ENCODE measurements around the gene GALNT13.

The GALNT13 gene

GRCh38 chr2:153967248-153967973, 95.7 kb downstream of the GALNT13 start:
- Histone ChIP-seq H3F3A (ENCODE audit: insufficient read depth) (no peaks in the 10 kb centered on the region), H4K20me1 (ENCODE audit: low read depth, low read length) (no peaks in the 10 kb centered on the region), H3K9ac (ENCODE audit: low read length) (no peak overlapping the region), H3K79me2 (ENCODE audit: insufficient read depth, low read length) (no peaks in the 10 kb centered on the region), H3K4me2 (ENCODE audit: low read depth, low read length, poor library complexity, severe bottlenecking) (no peak overlapping the region), H3K9me2 (replicated peaks; ENCODE audit: insufficient read depth, low read length) (no peaks in the 10 kb centered on the region), H3K9me3 (ENCODE audit: insufficient read depth, low read length) (no peaks in the 10 kb centered on the region), H3K27me3 (ENCODE audit: low read length) (no peaks in the 10 kb centered on the region), H3K36me3 (ENCODE audit: low read length) (no peaks in the 10 kb centered on the region), H3K4me3 (ENCODE audit: insufficient read depth, low read length, poor library complexity, severe bottlenecking) (no peak overlapping the region), H2AFZ (ENCODE audit: low read depth, low read length, severe bottlenecking) (no peak overlapping the region), H3K27ac (ENCODE audit: low read depth, low read length) (no peak overlapping the region)
- no peak for TF ChIP-seq EZH2phosphoT487 (conservative IDR thresholded peaks at IDR 0.05; ENCODE audit: low read length)
- no peak for TF ChIP-seq CTCF (IDR thresholded peaks at IDR 0.05; ENCODE audit: insufficient read depth, low read length, poor library complexity, severe bottlenecking)

DNA sequence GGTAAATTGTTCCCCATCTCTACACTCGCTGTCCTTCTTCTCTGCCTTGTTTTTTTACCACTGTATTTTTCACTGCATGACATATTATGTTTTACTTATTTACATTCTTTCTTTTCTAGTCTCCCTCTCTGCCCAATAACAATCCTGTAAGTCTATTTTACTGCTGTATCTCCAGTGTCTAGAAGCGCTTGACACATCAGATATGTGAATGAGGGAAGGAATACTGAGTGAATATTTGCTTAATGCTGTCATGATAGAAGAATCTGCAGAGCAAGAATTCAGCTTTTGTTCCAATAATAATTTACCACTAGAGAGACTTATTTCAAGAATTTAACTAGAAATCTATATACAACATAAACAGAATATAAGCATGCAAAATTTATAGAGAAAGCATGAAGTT, 99.5 kb downstream of the GALNT13 start:
- Histone ChIP-seq H3K27me3 (ENCODE audit: low read length) (no peaks in the 10 kb centered on the region), H2AFZ (ENCODE audit: low read depth, low read length, severe bottlenecking) (no peak overlapping the region), H3K9me2 (replicated peaks; ENCODE audit: insufficient read depth, low read length) (no peaks in the 10 kb centered on the region), H3F3A (ENCODE audit: insufficient read depth) (no peaks in the 10 kb centered on the region), H3K36me3 (ENCODE audit: low read length) (no peaks in the 10 kb centered on the region), H3K79me2 (ENCODE audit: insufficient read depth, low read length) (no peaks in the 10 kb centered on the region), H3K4me3 (ENCODE audit: insufficient read depth, low read length, poor library complexity, severe bottlenecking) (no peak overlapping the region), H3K9ac (ENCODE audit: low read length) (no peak overlapping the region), H3K27ac (ENCODE audit: low read depth, low read length) (no peak overlapping the region), H3K9me3 (ENCODE audit: insufficient read depth, low read length) (no peaks in the 10 kb centered on the region), H4K20me1 (ENCODE audit: low read depth, low read length) (no peaks in the 10 kb centered on the region), H3K4me2 (ENCODE audit: low read depth, low read length, poor library complexity, severe bottlenecking) (no peak overlapping the region)
- TF ChIP-seq CTCF (IDR thresholded peaks at IDR 0.05; ENCODE audit: insufficient read depth, low read length, poor library complexity, severe bottlenecking), result no peak
- TF ChIP-seq EZH2phosphoT487 (conservative IDR thresholded peaks at IDR 0.05; ENCODE audit: low read length), result no peak

- H3F3A ChIP-seq (ENCODE audit: insufficient read depth), result no peaks in the 10 kb centered on the region
- no peaks in the 10 kb centered on the region for H3K9me2 ChIP-seq (replicated peaks; ENCODE audit: insufficient read depth, low read length)
- H3K9ac ChIP-seq (ENCODE audit: low read length), result no peak overlapping the region
- H2AFZ ChIP-seq (ENCODE audit: low read depth, low read length, severe bottlenecking), result no peak overlapping the region
- no peak overlapping the region for H3K4me2 ChIP-seq (ENCODE audit: low read depth, low read length, poor library complexity, severe bottlenecking)
- no peaks in the 10 kb centered on the region for H3K36me3 ChIP-seq (ENCODE audit: low read length)
- H3K27me3 ChIP-seq (ENCODE audit: low read length), result no peaks in the 10 kb centered on the region
- H3K79me2 ChIP-seq (ENCODE audit: insufficient read depth, low read length), result no peaks in the 10 kb centered on the region
- H3K27ac ChIP-seq (ENCODE audit: low read depth, low read length), result no peak overlapping the region
- H4K20me1 ChIP-seq (ENCODE audit: low read depth, low read length), result no peaks in the 10 kb centered on the region
- no peak overlapping the region for H3K4me3 ChIP-seq (ENCODE audit: insufficient read depth, low read length, poor library complexity, severe bottlenecking)
- TF ChIP-seq CTCF (IDR thresholded peaks at IDR 0.05; ENCODE audit: insufficient read depth, low read length, poor library complexity, severe bottlenecking), result no peak
- no peak for TF ChIP-seq EZH2phosphoT487 (conservative IDR thresholded peaks at IDR 0.05; ENCODE audit: low read length)
- H3K9me3 ChIP-seq (ENCODE audit: insufficient read depth, low read length), result no peaks in the 10 kb centered on the region
Observed at GRCh38 chr2:153971855-153972254, 100.1 kb downstream of the GALNT13 start.

All from SU-DHL-6 (cell line).